Endothelial cell of umbilical vein (primary cell): Measurements from ENCODE around the gene FYCO1. TPM values are rescaled to one million over a fixed set of nuclear protein-coding genes. Genes with fewer than 3 reads are reported as not detected.

ENCODE experiments used
- BruUV-seq: library from RNA; stranded (reverse); fragments of 400-500 nt; replicated peaks from 2 replicates; lab custom pipeline; 2021; lab: Mats Ljungman, UMichigan
- CTCF ChIA-PET: fragments of 300-600, 350-600 bp; sonication (Branson Sonifier 250); formaldehyde crosslinking; loops from one replicate; lab custom pipeline; 2021; ENCODE audit warnings: antibody characterized with exemption, inconsistent platforms; lab: Charles Lee
- POLR2A ChIA-PET: fragments of 300-600, 350-600 bp; sonication (Branson Sonifier 250); formaldehyde crosslinking; loops from one replicate; lab custom pipeline; 2021; ENCODE audit warnings: antibody characterized with exemption, inconsistent platforms; lab: Charles Lee
- DNase-seq: peaks from one replicate; pipeline ENCODE4 v3.0.0-alpha.2; 2011; ENCODE audit warnings: low read depth, low spot score
- FAIRE-seq: peaks from 2 replicates; lab custom pipeline; 2011; peaks lifted over from hg19 to GRCh38; lab: Jason Lieb, UNC
- H2AFZ ChIP-seq: 2 replicates; pipeline ENCODE4 v1.6.0; 2012; ENCODE audit warnings: low read depth, low read length, control low read depth, inconsistent platforms
- H3K27ac ChIP-seq: 2 replicates; pipeline ENCODE4 v1.5.1; 2011; ENCODE audit warnings: low read depth, mild to moderate bottlenecking, control low read depth, low read length, moderate library complexity; ENCODE audit not compliant: insufficient read depth
- H3K27me3 ChIP-seq, 2 experiments: 2 replicates each; pipeline versions ENCODE4 v1.6.0 to v1.6.1; 2011; ENCODE audit warnings: low read length in 2 of 2, mixed read lengths in 1 of 2; ENCODE audit not compliant: control insufficient read depth in 2 of 2, insufficient read depth in 2 of 2
- H3K36me3 ChIP-seq, 2 experiments: 2 replicates in 1 of 2; 3 replicates in 1 of 2; pipeline ENCODE4 v1.5.1; 2011; ENCODE audit warnings: low read length in 2 of 2, mild to moderate bottlenecking in 1 of 2, moderate library complexity in 1 of 2; ENCODE audit not compliant: control insufficient read depth in 2 of 2, insufficient read depth in 2 of 2; ENCODE audit errors: extremely low read depth in 1 of 2
- H3K4me1 ChIP-seq: 3 replicates; pipeline ENCODE4 v1.5.1; 2011; ENCODE audit warnings: mild to moderate bottlenecking, low read length; ENCODE audit not compliant: control insufficient read depth, insufficient read depth; ENCODE audit errors: extremely low read depth
- H3K4me2 ChIP-seq: 2 replicates; pipeline ENCODE4 v1.6.1; 2011; ENCODE audit warnings: low read length, control low read depth, mixed read lengths; ENCODE audit not compliant: insufficient read depth
- H3K4me3 ChIP-seq, 3 experiments: fragments of 200-600 bp in 1 of 3; sonication (generic), shearing (Covaris generic) in 1 of 3; replicated peaks in 1 of 3; 2 replicates each; pipeline ENCODE4 v1.5.1; 2011 to 2016; ENCODE audit warnings: control low read depth in 3 of 3, low read length in 3 of 3, mild to moderate bottlenecking in 2 of 3, inconsistent platforms in 1 of 3, low read depth in 1 of 3, moderate library complexity in 1 of 3; ENCODE audit not compliant: insufficient read depth in 1 of 3
- H3K79me2 ChIP-seq: 2 replicates; pipeline ENCODE4 v1.6.0; 2012; ENCODE audit warnings: low read length, inconsistent platforms; ENCODE audit not compliant: control insufficient read depth, insufficient read depth
- H3K9ac ChIP-seq: replicated peaks from 2 replicates; pipeline ENCODE3; 2011; ENCODE audit warnings: low read length, control low read depth; ENCODE audit not compliant: insufficient read depth; ENCODE audit errors: extremely low read depth
- H3K9me1 ChIP-seq: replicated peaks from 3 replicates; pipeline ENCODE4 v1.6.0; 2011; ENCODE audit warnings: mild to moderate bottlenecking, low read length; ENCODE audit not compliant: control insufficient read depth, insufficient read depth; ENCODE audit errors: extremely low read depth
- H3K9me3 ChIP-seq: replicated peaks from 2 replicates; pipeline ENCODE4 v1.5.1; 2012; ENCODE audit warnings: low read length, inconsistent platforms; ENCODE audit not compliant: control insufficient read depth, insufficient read depth
- H4K20me1 ChIP-seq: replicated peaks from 2 replicates; pipeline ENCODE3; 2011; ENCODE audit warnings: mild to moderate bottlenecking, low read length; ENCODE audit not compliant: control insufficient read depth, insufficient read depth; ENCODE audit errors: extremely low read depth
- EZH2 ChIP-seq: IDR thresholded peaks from 2 replicates; pipeline ENCODE4 v1.6.1; 2012; ENCODE audit warnings: borderline replicate concordance, low read depth, mild to moderate bottlenecking, moderate library complexity, low read length, inconsistent platforms; ENCODE audit not compliant: severe bottlenecking
- FOS ChIP-seq: IDR thresholded peaks from 2 replicates; pipeline ENCODE4 v1.6.1; 2011; ENCODE audit warnings: mild to moderate bottlenecking, low read length, moderate library complexity, borderline replicate concordance; ENCODE audit not compliant: insufficient read depth
- GATA2 ChIP-seq: IDR thresholded peaks from 2 replicates; pipeline ENCODE4 v1.7.0; 2011; ENCODE audit warnings: low read depth, mild to moderate bottlenecking, moderate library complexity, mixed read lengths, low read length; ENCODE audit not compliant: insufficient read length, insufficient read depth
- JUN ChIP-seq: IDR thresholded peaks from 2 replicates; pipeline ENCODE4 v1.6.1; 2011; ENCODE audit warnings: borderline replicate concordance, low read depth; ENCODE audit not compliant: insufficient read length, insufficient read depth
- MAX ChIP-seq: IDR thresholded peaks from 2 replicates; pipeline ENCODE4 v1.6.1; 2011; ENCODE audit not compliant: insufficient read depth, insufficient read length
- MYC ChIP-seq: IDR thresholded peaks from one replicate; pipeline ENCODE4 v1.6.1; 2011; ENCODE audit warnings: mild to moderate bottlenecking, low read depth, low read length
- POLR2A ChIP-seq: IDR thresholded peaks from 2 replicates; pipeline ENCODE4 v1.6.1; 2012; ENCODE audit warnings: low read depth, mild to moderate bottlenecking, control low read depth, low read length
- POLR2AphosphoS5 ChIP-seq: IDR thresholded peaks from 2 replicates; pipeline ENCODE4 v1.6.1; 2012; ENCODE audit warnings: low read depth, mild to moderate bottlenecking, control low read depth, low read length, moderate library complexity; ENCODE audit not compliant: insufficient read depth
- dilution Hi-C: fragments of 300-500 bp; cut with MboI; formaldehyde crosslinking; loops from one replicate; pipeline ENCODE4 v1.15.0; 2019; ENCODE audit warnings: low sequenced_read_pairs; ENCODE audit not compliant: extremely low pct_ligation_motif_present
- intact Hi-C: fragments of 100-400 bp; cut with micrococcal nuclease; formaldehyde crosslinking; loops from one replicate; pipeline ENCODE4 v1.10.0; 2022
- polyA plus RNA-seq, 4 experiments: library from polyadenylated mRNA; depleted of rRNA in 3 of 4; stranded (reverse) in 3 of 4; unstranded in 1 of 4; fragments of >200 nt; gene quantifications; 2 replicates each; pipeline versions ENCODE4 v1.2.1 to v1.2.3, GENCODE V29; 2011 to 2012; ENCODE audit warnings: missing spikeins in 1 of 4
- total RNA-seq: library from RNA; stranded (reverse); gene quantifications from 2 replicates; pipeline ENCODE4 v1.2.3, GENCODE V29; 2021
- TF ChIP-seq, protein P1 (sequence below), 2 donors: IDR thresholded peaks; 1 replicate in 1 of 2; 2 replicates in 1 of 2; pipeline ENCODE4 v1.5.1; 2011; ENCODE audit warnings: low read length in 2 of 2, mild to moderate bottlenecking in 2 of 2, moderate library complexity in 2 of 2, control low read depth in 1 of 2, inconsistent platforms in 1 of 2, low read depth in 1 of 2; ENCODE audit not compliant: insufficient read depth in 1 of 2; ENCODE audit errors: extremely low read depth in 1 of 2

FYCO1 gene
- total and polyA plus RNA-seq, 2 donors (not counting 3 experiments of a cell fraction or from before 2014, with no cell fraction given): 13.9 to 20.8 TPM

DNA sequence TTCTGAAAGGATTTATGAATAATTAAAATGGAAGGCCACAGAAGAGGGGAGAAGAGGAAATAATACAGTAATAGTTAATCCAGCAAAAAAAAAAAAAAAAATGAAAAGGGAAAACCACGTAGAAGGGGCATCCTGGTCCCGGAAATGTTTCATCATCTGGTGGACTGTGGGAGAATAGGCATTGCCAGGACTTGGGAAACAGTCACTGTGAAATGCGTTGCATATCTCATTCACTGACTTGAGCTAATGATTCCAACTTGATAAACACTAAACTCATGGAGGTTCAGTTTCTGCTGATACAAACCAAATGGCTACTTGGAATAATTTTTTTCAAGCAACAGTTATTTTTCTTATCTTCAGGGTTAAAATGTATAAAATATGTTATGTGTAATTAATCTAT is 28.5 kb upstream of the FYCO1 start:
- FAIRE-seq: no peak
- ChIA-PET CTCF (no interaction called here), POLR2A (no interaction called here)
- Histone ChIP-seq H3K27me3 (peaks cover 0 to 8% of the 10 kb centered on the region in 2 experiments), H3K79me2 (no peaks in the 10 kb centered on the region), H3K4me2 (no peak overlapping the region), H3K4me1 (no peaks in the 10 kb centered on the region), H3K4me3 (no peak overlapping the region), H3K9me1 (no peaks in the 10 kb centered on the region), H3K9ac (no peak overlapping the region), H3K27ac (no peak overlapping the region), H4K20me1 (no peaks in the 10 kb centered on the region), H3K36me3 (no peaks in the 10 kb centered on the region), H2AFZ (no peak overlapping the region), H3K9me3 (no peaks in the 10 kb centered on the region)
- DNase-seq: no peak
- intact Hi-C loops (no loop called here), dilution Hi-C loops (no loop called here)
- TF ChIP-seq JUN: no peak
- no peak for TF ChIP-seq MYC
- no peak for TF ChIP-seq POLR2A
- TF ChIP-seq GATA2: no peak
- TF ChIP-seq, protein P1, sequence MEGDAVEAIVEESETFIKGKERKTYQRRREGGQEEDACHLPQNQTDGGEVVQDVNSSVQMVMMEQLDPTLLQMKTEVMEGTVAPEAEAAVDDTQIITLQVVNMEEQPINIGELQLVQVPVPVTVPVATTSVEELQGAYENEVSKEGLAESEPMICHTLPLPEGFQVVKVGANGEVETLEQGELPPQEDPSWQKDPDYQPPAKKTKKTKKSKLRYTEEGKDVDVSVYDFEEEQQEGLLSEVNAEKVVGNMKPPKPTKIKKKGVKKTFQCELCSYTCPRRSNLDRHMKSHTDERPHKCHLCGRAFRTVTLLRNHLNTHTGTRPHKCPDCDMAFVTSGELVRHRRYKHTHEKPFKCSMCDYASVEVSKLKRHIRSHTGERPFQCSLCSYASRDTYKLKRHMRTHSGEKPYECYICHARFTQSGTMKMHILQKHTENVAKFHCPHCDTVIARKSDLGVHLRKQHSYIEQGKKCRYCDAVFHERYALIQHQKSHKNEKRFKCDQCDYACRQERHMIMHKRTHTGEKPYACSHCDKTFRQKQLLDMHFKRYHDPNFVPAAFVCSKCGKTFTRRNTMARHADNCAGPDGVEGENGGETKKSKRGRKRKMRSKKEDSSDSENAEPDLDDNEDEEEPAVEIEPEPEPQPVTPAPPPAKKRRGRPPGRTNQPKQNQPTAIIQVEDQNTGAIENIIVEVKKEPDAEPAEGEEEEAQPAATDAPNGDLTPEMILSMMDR (IDR thresholded peaks at IDR 0.05; ENCODE audit: extremely low read depth in 1 of 2, insufficient read depth in 1 of 2, low read depth in 1 of 2, low read length in 2 of 2): no peak
- TF ChIP-seq FOS: no peak
- no peak for TF ChIP-seq EZH2
- TF ChIP-seq MAX: no peak
- TF ChIP-seq POLR2AphosphoS5: no peak
- BruUV-seq: no TSS peak
